HepG2 (cell line): ENCODE data around the gene BPIFB2. TPM values are rescaled to one million over a fixed set of nuclear protein-coding genes. Genes with fewer than 3 reads are reported as not detected.
A peak's percentile ranks its signal among the peaks of the same experiment; 100 is the strongest.

Experiments
- CEBPB ChIP-seq: IDR thresholded peaks from 2 replicates; pipeline ENCODE4 v1.6.1; 2011; ENCODE audit warnings: low read depth, low read length, improper control_type of control experiment, borderline replicate concordance
- DRAP1 ChIP-seq: IDR thresholded peaks from 2 replicates; pipeline ENCODE4 v1.6.1; 2016; ENCODE audit warnings: missing genetic modification reagents, missing compliant biosample characterization
- EEA1 ChIP-seq: sonication (generic); formaldehyde crosslinking; IDR thresholded peaks from 2 replicates; pipeline ENCODE4 v1.5.1; 2020; ENCODE audit warnings: mild to moderate bottlenecking, missing genetic modification reagents, borderline replicate concordance
- FUBP1 ChIP-seq: sonication (generic); formaldehyde crosslinking; IDR thresholded peaks from 2 replicates; pipeline ENCODE4 v1.5.1; 2020; ENCODE audit warnings: missing genetic modification reagents, mild to moderate bottlenecking, borderline replicate concordance
- GPN1 ChIP-seq: sonication (generic); formaldehyde crosslinking; IDR thresholded peaks from 2 replicates; pipeline ENCODE4 v1.5.1; 2020; ENCODE audit warnings: missing genetic modification reagents, borderline replicate concordance
- HMGA1 ChIP-seq: sonication (generic); formaldehyde crosslinking; conservative IDR thresholded peaks from 2 replicates; pipeline ENCODE4 v1.4.0; 2020; ENCODE audit warnings: missing genetic modification reagents
- HNF1B ChIP-seq: sonication (generic); formaldehyde crosslinking; IDR thresholded peaks from 2 replicates; pipeline ENCODE4 v1.5.1; 2020; ENCODE audit warnings: mild to moderate bottlenecking, moderate library complexity, missing genetic modification reagents
- MAFG ChIP-seq: sonication (generic); formaldehyde crosslinking; IDR thresholded peaks from 2 replicates; pipeline ENCODE4 v1.5.1; 2020; ENCODE audit warnings: mild to moderate bottlenecking, missing genetic modification reagents
- NR1H2 ChIP-seq: sonication (generic); formaldehyde crosslinking; IDR thresholded peaks from 2 replicates; pipeline ENCODE4 v1.8.1; 2022; ENCODE audit warnings: low read depth, missing genetic modification reagents, borderline replicate concordance
- NR2F2 ChIP-seq: IDR thresholded peaks from 2 replicates; pipeline ENCODE4 v1.6.1; 2012; ENCODE audit warnings: low read depth, inconsistent platforms, borderline replicate concordance
- PBX3 ChIP-seq: sonication (generic); formaldehyde crosslinking; IDR thresholded peaks from 2 replicates; pipeline ENCODE4 v1.8.1; 2023; ENCODE audit warnings: missing genetic modification reagents, inconsistent platforms, borderline replicate concordance
- RBAK ChIP-seq: sonication (generic); formaldehyde crosslinking; IDR thresholded peaks from 2 replicates; pipeline ENCODE4 v1.5.1; 2020; ENCODE audit warnings: mild to moderate bottlenecking, missing genetic modification reagents
- SP1 ChIP-seq, 2 experiments: fragments of 450-650 bp in 1 of 2; sonication (generic) in 1 of 2; formaldehyde crosslinking in 1 of 2; IDR thresholded peaks; 2 replicates each; pipeline versions ENCODE4 v1.4.0 to v1.6.1; 2016 to 2020; ENCODE audit warnings: missing genetic modification reagents in 1 of 2
- THYN1 ChIP-seq: sonication (generic); formaldehyde crosslinking; IDR thresholded peaks from 2 replicates; pipeline ENCODE4 v1.8.1; 2023; ENCODE audit warnings: low read depth, mild to moderate bottlenecking, moderate library complexity, missing genetic modification reagents, borderline replicate concordance
- ZBTB14 ChIP-seq: sonication (generic); formaldehyde crosslinking; IDR thresholded peaks from 2 replicates; pipeline ENCODE4 v1.4.0; 2020; ENCODE audit warnings: missing genetic modification reagents
- ZEB1 ChIP-seq: IDR thresholded peaks from 2 replicates; pipeline ENCODE4 v1.6.1; 2012; ENCODE audit warnings: mild to moderate bottlenecking, low read depth, inconsistent platforms; ENCODE audit not compliant: insufficient replicate concordance
- ZFP90 ChIP-seq: sonication (generic); formaldehyde crosslinking; IDR thresholded peaks from 2 replicates; pipeline ENCODE4 v1.8.0; 2022; ENCODE audit warnings: missing genetic modification reagents, mild to moderate bottlenecking, inconsistent platforms, borderline replicate concordance
- ZFYVE20 ChIP-seq: sonication (generic); formaldehyde crosslinking; IDR thresholded peaks from 2 replicates; pipeline ENCODE4 v1.8.0; 2023; ENCODE audit warnings: low read depth, mild to moderate bottlenecking, moderate library complexity, missing genetic modification reagents, borderline replicate concordance
- ZNF180 ChIP-seq: sonication (generic); formaldehyde crosslinking; IDR thresholded peaks from 2 replicates; pipeline ENCODE4 v1.4.0; 2020; ENCODE audit warnings: low read depth, missing genetic modification reagents, borderline replicate concordance
- ZNF282 ChIP-seq: fragments of 450-650 bp; IDR thresholded peaks from 2 replicates; pipeline ENCODE4 v1.6.1; 2018; ENCODE audit not compliant: partially characterized antibody
- ZNF652 ChIP-seq: IDR thresholded peaks from 2 replicates; pipeline ENCODE4 v1.6.1; 2016; ENCODE audit warnings: low read depth, borderline replicate concordance
- ZNF709 ChIP-seq: sonication (generic); formaldehyde crosslinking; IDR thresholded peaks from 2 replicates; pipeline ENCODE4 v1.5.0; 2020; ENCODE audit warnings: mild to moderate bottlenecking, missing genetic modification reagents
- polyA plus RNA-seq, 8 experiments: library from polyadenylated mRNA; depleted of rRNA in 3 of 8; stranded (reverse) in 7 of 8; unstranded in 1 of 8; fragments of >200 nt; fragmentation: Illumina TruSeq in 4 of 8; extraction: Trizol in 4 of 8; gene quantifications; 2 replicates each; pipeline versions ENCODE4 v1.2.1 to v1.2.3, GENCODE V29; 2011 to 2016; ENCODE audit warnings: low read depth in 4 of 8, missing spikeins in 1 of 8, mixed read lengths in 1 of 8; ENCODE audit not compliant: insufficient read depth in 1 of 8
- total RNA-seq, 5 experiments: library from RNA; depleted of rRNA; stranded (reverse); fragments of >200 nt; fragmentation: Illumina TruSeq; extraction: Trizol; gene quantifications; 2 replicates each; pipeline ENCODE4 v1.2.3, GENCODE V29; 2016; ENCODE audit warnings: low read depth in 1 of 5

BPIFB2 gene
- total and polyA plus RNA-seq, 2 of the 13 experiments (the other 11 are each of a cell fraction or from before 2014, with no cell fraction given): 54.5 to 902 TPM

- peak; percentile 70; the same call in 1 of the 2 replicates for TF ChIP-seq FUBP1 (CRISPR knock-in tag)
- peak; percentile 88 for TF ChIP-seq HNF1B (CRISPR knock-in tag)
- TF ChIP-seq ZNF709 (CRISPR knock-in tag): 0 out of 2 replicates have a peak, but pooled peaks have one; percentile 67
- no peak for TF ChIP-seq ZBTB14 (CRISPR knock-in tag)
- no peak for TF ChIP-seq HMGA1
- peak; percentile 89 for TF ChIP-seq NR2F2
- no peak for TF ChIP-seq ZNF282
- TF ChIP-seq ZEB1: peak; percentile 85
- no peak for TF ChIP-seq RBAK (CRISPR knock-in tag)
- TF ChIP-seq ZFP90 (CRISPR knock-in tag): peak; percentile 88
- 0 out of 2 replicates have a peak, but pooled peaks have one; percentile 57 for TF ChIP-seq THYN1 (CRISPR knock-in tag)
- peak; percentile 39; the same call in 1 of the 2 replicates for TF ChIP-seq EEA1
- peak; percentile 47; the same call in 1 of the 2 replicates for TF ChIP-seq CEBPB
- no peak for TF ChIP-seq PBX3 (CRISPR knock-in tag)
- no peak; the same call in 1 of the 2 replicates for TF ChIP-seq NR1H2 (CRISPR knock-in tag)
- TF ChIP-seq MAFG (CRISPR knock-in tag): no peak
- TF ChIP-seq ZFYVE20: 0 out of 2 replicates have a peak, but pooled peaks have one; percentile 48
- no peak for TF ChIP-seq SP1 (IDR thresholded peaks at IDR 0.05)
- 0 out of 2 replicates have a peak, but pooled peaks have one; percentile 38 for TF ChIP-seq SP1 (CRISPR knock-in tag; IDR thresholded peaks at IDR 0.05)
- peak; percentile 28; the same call in 1 of the 2 replicates for TF ChIP-seq ZNF652 (CRISPR knock-in tag)
- TF ChIP-seq GPN1 (CRISPR knock-in tag): no peak
- peak; percentile 95 for TF ChIP-seq DRAP1 (CRISPR knock-in tag)
- TF ChIP-seq ZNF180 (CRISPR knock-in tag): no peak
Measured at GRCh38 chr20:33005908-33006775, 1.4 kb upstream of the BPIFB2 start (continued).
